GM19455 (cell line): Measurements from ENCODE around the gene BIN2.
A peak's percentile ranks its signal among the peaks of the same experiment; 100 is the strongest.
"Not testable (repeated sequence)": the region's sequence is repeated elsewhere in the genome, so short reads cannot be mapped to it uniquely, and the experiment has no call there.

Experiments
- ATAC-seq: cut with Tn5 transposase; IDR thresholded peaks from one replicate; pipeline ENCODE4 v1.9.1; 2021; ENCODE audit not compliant: unreplicated experiment

Gene BIN2

GRCh38 chr12:51263341-51263740 lies 60.6 kb downstream of the BIN2 start:
- no peak for ATAC-seq

- ATAC-seq: no peak
Observed at GRCh38 chr12:51262758-51263177, 61.2 kb downstream of the BIN2 start.

- ATAC-seq: not testable (repeated sequence)
Observed at GRCh38 chr12:51259600-51259999, 64.4 kb downstream of the BIN2 start.

GRCh38 chr12:51254536-51254935 lies 69.4 kb downstream of the BIN2 start:
- ATAC-seq: no peak

GRCh38 chr12:51253276-51253675 lies 70.7 kb downstream of the BIN2 start:
- ATAC-seq: no peak

GRCh38 chr12:51247523-51248206 lies 76.3 kb downstream of the BIN2 start:
- no peak for ATAC-seq

- ATAC-seq: no peak
Observed at GRCh38 chr12:51246254-51246853, 77.6 kb downstream of the BIN2 start.

GRCh38 chr12:51245476-51246253 lies 78.3 kb downstream of the BIN2 start:
- no peak for ATAC-seq

- ATAC-seq: no peak
Observed at GRCh38 chr12:51244269-51244668, 79.7 kb downstream of the BIN2 start.

- no peak for ATAC-seq
Observed at GRCh38 chr12:51242876-51243275, 81.1 kb downstream of the BIN2 start.

- no peak for ATAC-seq
Observed at GRCh38 chr12:51242120-51242519, 81.9 kb downstream of the BIN2 start.

GRCh38 chr12:51240971-51241370 lies 83.0 kb downstream of the BIN2 start:
- ATAC-seq: no peak

- ATAC-seq: peak; percentile 91
Observed at GRCh38 chr12:51238510-51239334, 85.3 kb downstream of the BIN2 start, which contains the start of gene DAZAP2. Gene DAZAP2, plus strand, starts transcription at chr12:51238826. Its CDS starts 82 bp downstream, at chr12:51238908.

GRCh38 chr12:51238037-51238509 lies 85.9 kb downstream of the BIN2 start:
- ATAC-seq: peak; percentile 9

- ATAC-seq: no peak
Observed at GRCh38 chr12:51234530-51234929, 89.4 kb downstream of the BIN2 start.

GRCh38 chr12:51232642-51233041 lies 91.3 kb downstream of the BIN2 start:
- no peak for ATAC-seq
